ENCODE data around the gene ZNF420.
"Not testable (repeated sequence)": the region's sequence is repeated elsewhere in the genome, so short reads cannot be mapped to it uniquely, and the experiment has no call there.

ZNF420 gene

GRCh38 chr19:37077934-37078716 is at the start of gene ZNF420:
TSS of gene ZNF420 (plus strand) at chr19:37078433. CDS start at chr19:37089119, 10,686 bp downstream.
- DNase-seq, result peak; percentile 98

- DNase-seq, result no peak
Measured at GRCh38 chr19:37045140-37045539, 33.1 kb upstream of the ZNF420 start.

- DNase-seq, result no peak
Measured at GRCh38 chr19:37055330-37055729, 22.9 kb upstream of the ZNF420 start.

- DNase-seq, result no peak
Measured at GRCh38 chr19:37056776-37057175, 21.5 kb upstream of the ZNF420 start.

- no peak for DNase-seq
Measured at GRCh38 chr19:37059142-37059541, 19.1 kb upstream of the ZNF420 start.

GRCh38 chr19:37064886-37065285 is 13.3 kb upstream of the ZNF420 start:
- not testable (repeated sequence) for DNase-seq

- no peak for DNase-seq
Measured at GRCh38 chr19:37074111-37074510, 4.1 kb upstream of the ZNF420 start.

GRCh38 chr19:37074819-37075362 is 3.3 kb upstream of the ZNF420 start:
- DNase-seq, result no peak

- not testable (repeated sequence) for DNase-seq
Measured at GRCh38 chr19:37076524-37076923, 1.7 kb upstream of the ZNF420 start.

GRCh38 chr19:37077501-37077933 is 716 bp upstream of the ZNF420 start:
- no peak for DNase-seq

GRCh38 chr19:37078717-37079032 is 442 bp downstream of the ZNF420 start:
- DNase-seq, result peak; percentile 22

GRCh38 chr19:37079238-37079637 is 1.0 kb downstream of the ZNF420 start:
- peak; percentile 25 for DNase-seq

GRCh38 chr19:37082307-37082706 is 4.1 kb downstream of the ZNF420 start:
- no peak for DNase-seq

- no peak for DNase-seq
Measured at GRCh38 chr19:37087110-37087509, 8.9 kb downstream of the ZNF420 start.

GRCh38 chr19:37095859-37096258 is 17.6 kb downstream of the ZNF420 start:
- DNase-seq, result peak; percentile 24

- DNase-seq, result no peak
Measured at GRCh38 chr19:37098570-37098969, 20.3 kb downstream of the ZNF420 start.

- DNase-seq, result not testable (repeated sequence)
Measured at GRCh38 chr19:37104135-37104534, 25.9 kb downstream of the ZNF420 start.

- DNase-seq, result peak; percentile 42
Measured at GRCh38 chr19:37111753-37112152, 33.5 kb downstream of the ZNF420 start.

- peak; percentile 13 for DNase-seq
Measured at GRCh38 chr19:37114001-37114400, 35.8 kb downstream of the ZNF420 start.

- DNase-seq, result not testable (repeated sequence)
Measured at GRCh38 chr19:37122093-37122492, 43.9 kb downstream of the ZNF420 start.

- peak; percentile 5 for DNase-seq
Measured at GRCh38 chr19:37127999-37128820, 50.0 kb downstream of the ZNF420 start.

GRCh38 chr19:37128821-37129177 is 50.6 kb downstream of the ZNF420 start:
- no peak for DNase-seq

- DNase-seq, result no peak
Measured at GRCh38 chr19:37136111-37136510, 57.9 kb downstream of the ZNF420 start.

- no peak for DNase-seq
Measured at GRCh38 chr19:37148214-37148613, 70.0 kb downstream of the ZNF420 start.

Data from hematopoietic multipotent progenitor cell treated with erythropoietin and hydrocortisone succinate and interleukin-3 and kit ligand, for 4 days (in vitro differentiated cells).